Neuronal stem cell (in vitro differentiated cells): Measurements from ENCODE around the gene HMGA1.
A peak's percentile ranks its signal among the peaks of the same experiment; 100 is the strongest.

ENCODE experiments used
- DNase-seq: peaks from one replicate; pipeline ENCODE4 v3.0.0-alpha.2; 2013; ENCODE audit warnings: low spot score
- H2AFZ ChIP-seq: one replicate; pipeline ENCODE4 v1.6.1; 2013; ENCODE audit warnings: mild to moderate bottlenecking, low read length, inconsistent platforms
- H2AK5ac ChIP-seq: 2 replicates; pipeline ENCODE4 v1.6.1; 2013; ENCODE audit warnings: low read depth, mild to moderate bottlenecking, inconsistent platforms, low read length, moderate library complexity, mixed read lengths
- H2BK120ac ChIP-seq: 2 replicates; pipeline ENCODE4 v1.6.1; 2013; ENCODE audit warnings: low read depth, mild to moderate bottlenecking, inconsistent platforms, low read length, moderate library complexity, mixed read lengths
- H2BK12ac ChIP-seq: one replicate; pipeline ENCODE4 v1.6.1; 2013; ENCODE audit warnings: low read length, inconsistent platforms
- H2BK15ac ChIP-seq: 2 replicates; pipeline ENCODE4 v1.6.1; 2013; ENCODE audit warnings: mild to moderate bottlenecking, low read length, inconsistent platforms, mixed read lengths
- H2BK5ac ChIP-seq: one replicate; pipeline ENCODE4 v1.6.1; 2013; ENCODE audit warnings: inconsistent platforms, mild to moderate bottlenecking, low read length, moderate library complexity
- H3K14ac ChIP-seq: one replicate; pipeline ENCODE4 v1.6.1; 2013; ENCODE audit warnings: low read length, inconsistent platforms
- H3K18ac ChIP-seq: 2 replicates; pipeline ENCODE4 v1.6.1; 2013; ENCODE audit warnings: low read length, inconsistent platforms
- H3K23ac ChIP-seq: 2 replicates; pipeline ENCODE4 v1.6.1; 2013; ENCODE audit warnings: low read depth, mild to moderate bottlenecking, mixed read lengths, low read length, inconsistent platforms; ENCODE audit not compliant: poor library complexity
- H3K27ac ChIP-seq: replicated peaks from 3 replicates; pipeline ENCODE4 v1.5.1; 2013; ENCODE audit warnings: low read length, inconsistent platforms
- H3K27me3 ChIP-seq, 3 experiments: 2 replicates each; pipeline ENCODE4 v1.6.1; 2013; ENCODE audit warnings: low read length in 3 of 3, mild to moderate bottlenecking in 2 of 3, inconsistent platforms in 1 of 3, low read depth in 1 of 3, mixed read lengths in 1 of 3, moderate library complexity in 1 of 3; ENCODE audit not compliant: control insufficient read depth in 3 of 3, insufficient read depth in 3 of 3
- H3K36me3 ChIP-seq, 2 donors: replicated peaks in 1 of 2; 2 replicates each; pipeline ENCODE4 v1.6.1; 2013; ENCODE audit warnings: low read length in 2 of 2; ENCODE audit not compliant: control insufficient read depth in 2 of 2, insufficient read depth in 2 of 2
- H3K4ac ChIP-seq: 2 replicates; pipeline ENCODE4 v1.6.1; 2013; ENCODE audit warnings: inconsistent platforms, mild to moderate bottlenecking, low read length, moderate library complexity
- H3K4me1 ChIP-seq, 2 donors: 1 replicate in 1 of 2; 2 replicates in 1 of 2; pipeline ENCODE4 v1.6.1; 2013; ENCODE audit warnings: low read length in 2 of 2, low read depth in 1 of 2; ENCODE audit not compliant: control insufficient read depth in 2 of 2, insufficient read depth in 1 of 2
- H3K4me2 ChIP-seq: one replicate; pipeline ENCODE4 v1.6.1; 2013; ENCODE audit warnings: mild to moderate bottlenecking, low read length, inconsistent platforms; ENCODE audit not compliant: insufficient read depth, poor library complexity, severe bottlenecking
- H3K4me3 ChIP-seq, 2 donors: 2 replicates each; pipeline ENCODE4 v1.5.1; 2013; ENCODE audit warnings: low read length in 2 of 2, mild to moderate bottlenecking in 2 of 2, inconsistent platforms in 1 of 2, moderate library complexity in 1 of 2
- H3K79me1 ChIP-seq: one replicate; pipeline ENCODE4 v1.6.1; 2013; ENCODE audit warnings: low read depth, mild to moderate bottlenecking, inconsistent platforms, low read length, moderate library complexity
- H3K9ac ChIP-seq: one replicate; pipeline ENCODE4 v1.6.1; 2013; ENCODE audit warnings: mild to moderate bottlenecking, low read depth, low read length, inconsistent platforms; ENCODE audit not compliant: poor library complexity
- H3K9me3 ChIP-seq, 2 donors: replicated peaks in 1 of 2; 2 replicates each; pipeline versions ENCODE3 to v1.6.1; 2013; ENCODE audit warnings: low read length in 2 of 2, mild to moderate bottlenecking in 2 of 2, inconsistent platforms in 1 of 2, low read depth in 1 of 2, mixed read lengths in 1 of 2, moderate library complexity in 1 of 2; ENCODE audit not compliant: control insufficient read depth in 2 of 2, insufficient read depth in 1 of 2
- H4K8ac ChIP-seq: one replicate; pipeline ENCODE4 v1.6.1; 2013; ENCODE audit warnings: low read depth, mild to moderate bottlenecking, inconsistent platforms, low read length, moderate library complexity
- H4K91ac ChIP-seq: one replicate; pipeline ENCODE4 v1.6.1; 2013; ENCODE audit warnings: low read length, low read depth, mild to moderate bottlenecking, inconsistent platforms; ENCODE audit not compliant: poor library complexity
- WGBS, 2 donors: extraction: QIAGEN DNeasy Blood & Tissue Kit; methylation state at CpG; one replicate each; pipeline ENCODE4 v1.1.7; 2013; ENCODE audit warnings: missing lambda C conversion rate in 2 of 2, mixed read lengths in 1 of 2; ENCODE audit not compliant: insufficient read length in 2 of 2, insufficient replicate concordance in 1 of 2; ENCODE audit errors: extremely low coverage in 2 of 2; 5-methylcytosine and 5-hydroxymethylcytosine counted together

HMGA1 gene

DNA sequence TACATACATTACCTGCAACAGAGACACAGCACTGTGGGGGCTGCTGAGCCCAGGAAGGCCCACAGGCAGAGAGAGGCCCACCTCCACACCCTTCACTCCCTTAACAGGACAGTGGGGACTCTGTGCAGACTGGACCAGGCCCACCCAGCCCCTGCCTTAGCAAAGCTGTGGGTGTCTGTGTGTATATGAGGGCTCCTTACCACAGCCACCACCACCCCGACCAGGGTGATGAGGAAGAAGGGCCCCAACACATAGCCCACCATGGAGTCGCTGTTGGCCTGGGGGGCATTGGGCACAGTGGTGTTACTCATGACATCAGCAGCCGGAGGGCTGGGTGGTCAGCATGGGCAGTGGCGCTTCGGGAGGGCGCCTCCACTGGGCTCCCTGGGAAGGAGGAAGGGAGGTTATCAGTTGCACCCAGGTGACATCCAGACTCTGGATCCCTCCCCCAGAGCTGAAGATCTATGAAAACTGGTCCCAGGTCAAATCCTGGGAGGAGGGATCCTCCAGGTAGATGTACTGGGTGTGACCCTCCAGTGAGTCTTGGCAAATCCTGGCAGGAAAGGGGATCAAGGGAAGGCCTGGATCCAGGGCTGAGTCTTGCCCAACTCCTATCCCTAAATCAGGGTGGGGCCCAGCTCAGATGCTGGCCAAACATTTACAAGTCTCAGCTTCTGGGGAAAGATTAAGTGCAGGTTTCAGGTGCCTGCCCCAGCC is 11.0 kb downstream of the HMGA1 start:
- Histone ChIP-seq H3K79me1 (peaks cover 2% of the 10 kb centered on the region), H3K27me3 (no peaks in the 10 kb centered on the region), H2BK120ac (no peak overlapping the region), H2BK12ac (no peak overlapping the region), H2AK5ac (no peak overlapping the region), H3K4me1 (peaks cover 12 to 13% of the 10 kb centered on the region in 2 donors), H2AFZ (no peak overlapping the region), H3K36me3 (peaks cover 16 to 30% of the 10 kb centered on the region in 2 donors), H3K18ac (no peak overlapping the region), H3K23ac (peak overlapping the region; percentile 73), H3K14ac (no peak overlapping the region), H2BK5ac (peak overlapping the region; percentile 90), H4K8ac (no peak overlapping the region), H2BK15ac (peak overlapping the region; percentile 67), H3K27ac (peak overlapping the region; percentile 26), H3K4me3 (peak overlapping the region in 1 of 2 donors; percentile 82), H3K4me2 (no peak overlapping the region), H3K9me3 (peaks cover 0 to 1% of the 10 kb centered on the region in 2 donors), H3K9ac (no peak overlapping the region), H4K91ac (no peak overlapping the region), H3K4ac (no peak overlapping the region)
- no peak for DNase-seq
- WGBS, 2 donors: no CpG with 5 or more reads among the region's 6 CpGs

DNA sequence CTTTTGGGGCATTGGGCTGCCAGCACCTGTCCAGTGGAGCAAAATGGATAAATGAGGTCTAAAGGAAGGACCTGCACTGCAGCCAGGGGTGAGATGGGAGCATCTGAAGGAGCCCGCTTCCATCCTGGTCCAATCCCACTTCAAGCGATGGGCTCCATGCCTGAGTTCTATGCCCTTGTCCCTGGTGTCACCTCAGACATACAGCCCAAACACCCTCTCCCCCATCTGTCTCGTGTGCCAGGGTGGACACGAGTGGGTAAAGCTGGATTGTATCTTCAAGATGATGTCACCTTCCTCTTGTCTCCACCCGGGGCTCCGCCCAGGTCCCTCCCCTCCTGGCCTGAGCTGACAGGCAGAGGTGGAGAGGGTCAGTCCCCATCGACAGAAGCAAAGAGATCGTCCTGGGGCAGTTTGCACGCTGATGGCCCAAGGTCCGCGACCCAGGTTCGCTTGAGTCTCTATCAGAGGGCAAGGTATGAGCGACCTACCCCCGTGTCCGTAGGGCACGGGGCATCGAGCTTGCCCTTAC is 11.6 kb downstream of the HMGA1 start:
- DNase-seq: no peak
- no CpG with 5 or more reads among the region's 17 CpGs for WGBS, 2 donors

DNA sequence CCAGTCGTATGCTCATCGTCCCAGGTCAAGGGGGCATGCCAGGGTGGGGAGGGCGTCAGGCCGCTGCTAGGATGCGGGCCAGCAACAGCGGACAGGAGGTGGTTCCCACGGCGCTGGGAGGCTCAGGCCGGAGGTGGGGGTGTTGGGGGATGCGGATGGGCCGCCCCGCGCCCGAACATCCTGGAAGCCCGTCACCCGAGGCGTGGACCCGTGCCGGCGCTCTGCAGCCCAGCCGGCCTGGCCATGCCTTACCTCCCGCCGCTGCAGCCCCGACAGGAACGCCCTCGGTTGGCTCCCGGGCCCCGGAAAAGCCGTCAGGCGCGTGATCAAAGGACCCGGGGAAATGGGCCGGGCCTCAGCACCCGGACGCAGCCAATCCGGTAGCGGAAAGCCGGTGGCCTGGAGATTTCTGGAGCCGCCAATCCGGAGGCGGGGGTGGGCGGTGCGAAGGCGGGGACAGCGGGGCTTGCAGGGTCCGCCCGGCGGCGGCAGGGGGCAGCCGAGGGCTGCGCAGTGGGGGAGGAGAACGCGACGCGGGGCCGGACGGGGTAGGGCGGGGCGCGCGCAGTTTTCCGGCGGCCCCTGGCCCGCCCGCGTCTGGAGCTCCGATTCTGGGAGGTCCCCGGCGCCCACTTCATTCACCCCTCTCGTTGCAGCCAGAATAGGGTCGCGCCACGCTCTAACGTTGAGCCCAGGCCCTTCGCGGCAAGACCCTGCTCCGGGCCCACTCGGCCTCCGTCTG is 12.2 kb downstream of the HMGA1 start, which contains the start of gene SMIM29:
SMIM29 (minus strand) TSS at position 280 of the 742 bp plus-strand sequence. CDS start 1,215 bp downstream, outside the sequence.
- H2BK15ac ChIP-seq: peak within 1 kb of the TSS; percentile 67
- H3K27ac ChIP-seq: peak within 1 kb of the TSS; percentile 51
- peaks cover 8 to 9% of the 10 kb centered on the region in 2 donors for H3K4me1 ChIP-seq
- H3K79me1 ChIP-seq: peaks cover 2% of the 10 kb centered on the region
- H2BK5ac ChIP-seq: peak within 1 kb of the TSS; percentile 90
- no peak within 1 kb of the TSS for H2BK12ac ChIP-seq
- no peaks in the 10 kb centered on the region for H3K27me3 ChIP-seq
- peak within 1 kb of the TSS; percentile 99 for H2AFZ ChIP-seq
- peak within 1 kb of the TSS; percentile 95 for H3K18ac ChIP-seq
- H3K9me3 ChIP-seq: peaks cover 0 to 1% of the 10 kb centered on the region in 2 donors
- peak within 1 kb of the TSS; percentile 82 to 89 for H3K4me3 ChIP-seq
- peak; percentile 95 for DNase-seq
- peak within 1 kb of the TSS; percentile 31 for H2BK120ac ChIP-seq
- peak within 1 kb of the TSS; percentile 38 for H2AK5ac ChIP-seq
- peaks cover 3 to 18% of the 10 kb centered on the region in 2 donors for H3K36me3 ChIP-seq
- H3K9ac ChIP-seq: peak within 1 kb of the TSS; percentile 95
- no peak within 1 kb of the TSS for H4K91ac ChIP-seq
- H3K4ac ChIP-seq: peak within 1 kb of the TSS; percentile 84
- H4K8ac ChIP-seq: peak within 1 kb of the TSS; percentile 52
- peak within 1 kb of the TSS; percentile 94 for H3K14ac ChIP-seq
- no CpG with 5 or more reads among the region's 79 CpGs for WGBS, 2 donors
- peak within 1 kb of the TSS; percentile 93 for H3K4me2 ChIP-seq
- peak within 1 kb of the TSS; percentile 85 for H3K23ac ChIP-seq

More for the DNA sequence above, 11.6 kb downstream of the HMGA1 start:
- no peak overlapping the region for H2AK5ac ChIP-seq
- peak overlapping the region; percentile 31 for H2BK120ac ChIP-seq
- H3K36me3 ChIP-seq: peaks cover 10 to 24% of the 10 kb centered on the region in 2 donors
- no peak overlapping the region for H2BK12ac ChIP-seq
- peak overlapping the region; percentile 51 for H3K27ac ChIP-seq
- peaks cover 2% of the 10 kb centered on the region for H3K79me1 ChIP-seq
- H3K9me3 ChIP-seq: peaks cover 0 to 1% of the 10 kb centered on the region in 2 donors
- peak overlapping the region; percentile 95 for H3K9ac ChIP-seq
- H3K4ac ChIP-seq: peak overlapping the region; percentile 84
- peak overlapping the region; percentile 99 for H2AFZ ChIP-seq
- peaks cover 11 to 12% of the 10 kb centered on the region in 2 donors for H3K4me1 ChIP-seq
- peak overlapping the region; percentile 95 for H3K18ac ChIP-seq
- peak overlapping the region; percentile 82 to 83 for H3K4me3 ChIP-seq
- H3K27me3 ChIP-seq: no peaks in the 10 kb centered on the region
- peak overlapping the region; percentile 85 for H3K23ac ChIP-seq
- peak overlapping the region; percentile 90 for H2BK5ac ChIP-seq
- H3K14ac ChIP-seq: peak overlapping the region; percentile 94
- H2BK15ac ChIP-seq: peak overlapping the region; percentile 67
- no peak overlapping the region for H4K8ac ChIP-seq
- no peak overlapping the region for H4K91ac ChIP-seq
- peak overlapping the region; percentile 93 for H3K4me2 ChIP-seq
